Erythroblast (primary cell): ENCODE data around the gene ZNF668.

ENCODE experiments used
- GATA1 ChIP-seq: IDR thresholded peaks from 2 replicates; pipeline ENCODE4 v1.6.1; 2011; ENCODE audit warnings: low read depth, mild to moderate bottlenecking, control low read depth, low read length, moderate library complexity
- POLR2A ChIP-seq: IDR thresholded peaks from 2 replicates; pipeline ENCODE4 v1.6.1; 2011; ENCODE audit warnings: mild to moderate bottlenecking, low read length

- TF ChIP-seq POLR2A (no peak), GATA1 (no peak)
These were observed 40.4 kb upstream of the ZNF668 start for GRCh38 chr16:31114468-31114867.
